HG02981 (cell line): ENCODE results near the gene ELF2.
"Not testable (repeated sequence)": the region's sequence is repeated elsewhere in the genome, so short reads cannot be mapped to it uniquely, and the experiment has no call there.

Source experiments
- ATAC-seq: cut with Tn5 transposase; IDR thresholded peaks from one replicate; pipeline ENCODE4 v1.9.1; 2021; ENCODE audit warnings: mild to moderate bottlenecking, moderate library complexity; ENCODE audit not compliant: unreplicated experiment

The ELF2 gene

DNA sequence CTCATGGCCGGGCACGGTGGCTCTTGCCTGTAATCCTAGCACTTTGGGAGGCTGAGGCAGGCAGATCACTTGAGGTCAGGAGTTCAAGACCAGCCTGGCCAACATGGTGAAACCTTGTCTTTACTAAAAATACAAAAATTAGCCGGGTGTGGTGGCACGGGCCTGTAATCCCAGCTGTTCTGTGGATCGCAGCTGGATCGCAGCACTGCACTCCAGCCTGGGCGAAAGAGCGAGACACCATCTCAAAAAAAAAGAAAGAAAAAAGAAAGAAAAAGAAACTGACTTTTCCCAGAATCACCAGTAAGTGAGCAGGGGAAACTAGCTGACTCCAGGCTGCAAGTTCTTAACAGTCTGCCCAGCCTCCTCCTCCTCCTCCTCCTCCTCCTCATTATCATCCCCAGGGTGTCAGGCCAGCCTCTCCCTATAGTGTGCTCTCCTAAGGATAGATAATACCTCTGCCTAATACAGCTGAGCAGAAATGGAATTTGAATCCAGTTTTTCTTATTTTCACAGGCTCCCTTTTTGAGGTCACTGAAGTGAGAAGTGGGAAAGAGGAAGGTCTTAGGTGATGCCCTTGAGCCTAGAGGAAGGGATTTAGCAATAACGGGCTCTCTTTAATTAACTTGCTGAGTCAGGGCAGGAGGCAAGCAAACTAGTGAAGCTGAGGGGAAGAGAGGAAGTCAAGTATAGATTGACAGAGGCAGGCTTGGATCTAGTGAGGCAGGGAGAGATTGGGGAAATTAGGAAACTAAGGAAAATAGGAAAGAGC is 11.8 kb upstream of the ELF2 start:
- no peak for ATAC-seq

DNA sequence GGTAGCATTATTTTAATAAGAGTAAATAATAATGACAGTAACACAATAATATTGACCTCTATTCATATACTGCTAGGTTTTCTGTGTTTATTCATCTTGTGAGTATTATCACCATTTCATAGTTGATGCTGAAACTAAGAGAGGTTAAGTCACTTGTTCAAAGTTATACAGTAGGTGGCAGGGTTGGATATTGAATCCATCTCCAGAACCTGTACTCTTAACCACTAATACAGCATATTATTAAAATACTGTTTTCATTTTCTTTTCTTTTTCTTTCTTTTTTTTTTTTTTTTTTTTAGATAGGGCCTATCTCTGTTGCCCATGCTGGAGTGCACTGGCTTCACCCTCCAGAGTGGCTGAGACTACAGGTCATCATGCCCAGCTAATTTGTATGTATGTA is 7.1 kb upstream of the ELF2 start:
- peak; percentile 53 for ATAC-seq

DNA sequence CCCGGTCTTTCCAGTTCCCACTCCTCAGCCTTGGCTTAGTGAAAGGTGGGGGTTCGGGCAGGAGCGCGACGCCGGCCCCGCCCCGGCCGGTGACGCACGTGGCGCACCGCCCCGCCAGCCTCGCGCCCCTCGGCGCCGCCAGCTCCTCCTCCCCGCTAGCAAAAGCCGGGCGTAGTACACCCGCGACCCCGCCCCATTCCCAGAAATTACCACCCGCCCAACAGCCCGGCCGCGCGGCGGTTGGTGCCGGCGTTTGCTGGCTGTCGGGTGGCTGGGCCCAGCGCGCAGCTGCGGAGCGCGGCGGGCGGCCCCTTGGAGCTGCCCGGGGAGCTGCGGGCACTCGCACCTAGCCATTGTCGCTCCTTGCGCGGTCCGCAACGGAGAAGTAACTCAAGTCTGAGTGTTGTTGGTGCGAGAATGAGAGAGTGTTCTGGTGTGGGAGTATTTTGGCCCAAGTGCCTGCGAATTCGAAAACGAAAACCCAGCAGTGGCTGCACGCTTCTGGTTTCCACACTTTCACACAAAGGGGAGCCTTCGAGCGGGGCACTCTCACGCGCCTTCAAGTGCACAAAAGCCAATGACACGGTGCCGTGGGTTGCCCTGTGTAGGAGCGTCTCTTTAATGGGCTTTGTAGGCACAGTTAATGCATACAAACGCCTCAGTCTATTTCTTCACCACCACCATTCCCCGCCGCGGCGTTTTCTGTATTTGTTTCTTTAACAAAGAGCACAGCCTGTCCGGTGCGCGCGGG is 1.0 kb upstream of the ELF2 start:
- peak; percentile 60 for ATAC-seq

DNA sequence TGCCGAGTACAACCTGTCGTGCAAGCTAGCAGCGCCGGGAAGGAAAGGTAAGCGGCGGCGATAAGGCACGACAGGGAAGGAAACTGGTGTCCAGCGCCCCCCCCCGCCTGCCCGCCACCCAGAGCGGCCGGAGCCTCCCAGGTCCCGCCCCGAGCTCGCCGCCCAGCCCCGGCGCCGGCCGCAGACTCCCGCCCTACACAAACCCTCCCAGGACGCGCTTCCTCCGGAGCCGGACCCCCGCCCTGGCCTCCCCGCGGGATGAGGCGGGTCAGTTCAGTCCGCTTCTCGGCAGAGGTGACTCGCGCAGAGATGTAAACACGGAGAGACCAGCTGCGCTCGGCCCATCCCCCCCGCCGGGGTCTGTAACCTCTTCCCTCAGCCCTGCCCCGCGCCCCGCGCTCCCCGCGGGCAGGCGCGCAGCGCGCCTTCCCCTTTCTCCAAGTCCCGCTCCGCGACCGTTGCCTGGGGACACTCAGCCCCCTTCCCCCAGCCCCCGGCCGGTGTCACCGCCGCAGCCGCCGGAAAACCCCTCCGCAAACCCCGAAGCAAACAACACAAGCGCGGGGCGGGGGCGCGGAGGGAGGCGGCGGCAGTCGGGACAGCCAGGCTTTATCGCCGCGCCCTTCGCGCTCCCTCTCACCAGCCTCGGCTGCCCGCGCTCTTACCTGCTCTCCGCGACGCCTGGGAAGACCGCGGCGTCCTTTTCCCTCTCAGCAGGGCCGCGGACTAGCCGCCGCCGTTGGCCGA is 543 bp downstream of the ELF2 start:
- peak; percentile 19 for ATAC-seq

DNA sequence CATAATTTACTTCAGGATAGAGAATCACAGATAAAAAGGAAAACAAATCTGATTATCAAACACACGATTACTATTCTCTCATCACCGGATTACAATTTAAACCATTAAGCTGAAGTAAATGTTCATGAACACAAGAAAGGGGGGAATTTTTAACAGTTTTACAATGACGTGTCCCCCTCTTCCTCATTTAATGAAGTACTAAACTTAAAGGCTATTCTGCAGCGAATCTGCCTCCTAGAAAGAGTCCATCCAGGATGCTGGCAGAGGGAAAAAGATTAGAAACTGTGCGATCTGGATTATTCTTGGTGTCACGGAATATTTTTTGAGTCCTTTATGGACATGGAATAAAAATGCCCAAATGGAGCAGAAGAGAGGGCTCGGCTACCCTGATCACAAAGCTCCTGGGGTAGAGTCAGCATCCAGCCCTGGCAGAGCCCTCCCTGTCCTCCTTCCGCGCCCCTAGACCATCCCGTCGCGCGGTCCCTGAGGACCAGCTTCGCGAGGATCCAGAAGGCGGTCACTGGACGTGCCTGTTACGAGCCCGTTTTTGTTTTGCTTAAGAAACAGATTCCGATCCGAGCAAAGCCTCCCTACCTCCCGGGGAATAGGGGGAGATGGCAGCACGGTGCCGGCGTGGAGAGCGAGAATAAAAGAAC is 1.2 kb downstream of the ELF2 start:
- ATAC-seq = no peak

DNA sequence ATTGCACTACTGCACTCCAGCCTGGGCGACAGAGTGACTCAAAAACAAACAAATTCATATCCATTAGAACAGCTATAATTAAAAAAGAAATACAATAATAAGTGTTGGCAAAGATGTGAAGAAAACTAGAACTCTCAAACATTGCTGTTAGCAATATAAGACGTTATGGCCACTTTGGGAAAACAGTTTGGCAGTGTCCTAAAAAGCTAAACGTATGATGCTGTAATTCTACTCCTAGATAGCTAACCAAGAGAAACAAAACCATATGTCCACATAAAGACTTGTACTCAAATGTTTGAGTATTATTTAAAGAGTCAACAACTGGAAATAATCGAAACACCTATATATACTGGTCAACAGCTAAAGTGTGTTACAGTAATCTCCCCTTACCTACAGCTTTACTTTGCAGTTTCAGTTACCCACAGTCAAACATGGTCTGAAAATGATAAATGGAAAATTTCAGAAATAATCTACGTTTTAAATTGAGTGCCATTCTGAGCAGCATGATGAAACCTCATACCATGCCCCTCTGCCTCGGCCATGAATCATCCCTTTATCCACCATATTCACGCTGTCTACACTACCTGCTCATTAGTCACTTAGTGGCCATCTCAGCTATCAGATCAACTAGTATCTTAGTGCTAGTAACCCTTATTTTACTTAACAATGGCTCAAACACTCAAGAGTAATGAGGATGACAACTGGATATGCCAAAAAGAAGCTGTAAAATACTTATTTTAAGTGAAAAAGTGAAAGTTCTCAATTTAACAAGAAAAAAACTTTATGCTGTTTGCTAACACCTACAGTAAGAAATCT is 4.9 kb downstream of the ELF2 start:
- no peak for ATAC-seq

DNA sequence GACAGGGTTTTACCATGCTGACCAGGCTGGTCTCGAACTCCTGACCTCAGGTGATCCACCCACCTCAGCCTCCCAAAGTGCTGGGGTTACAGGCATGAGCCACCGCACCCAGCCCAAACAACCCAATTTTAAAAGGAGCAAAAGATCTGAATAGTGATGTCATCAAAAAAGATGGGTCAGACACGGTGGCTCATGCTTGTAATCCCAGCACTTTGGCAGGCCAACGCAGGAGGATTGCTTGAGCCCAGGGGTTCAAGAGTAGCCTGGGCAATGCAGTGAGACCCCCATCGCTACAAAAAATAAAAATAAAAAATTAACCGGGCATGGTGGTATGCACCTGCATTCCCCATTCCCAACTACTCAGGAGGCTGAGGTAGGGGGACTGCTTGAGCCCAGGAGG is 6.1 kb downstream of the ELF2 start:
- no peak for ATAC-seq

DNA sequence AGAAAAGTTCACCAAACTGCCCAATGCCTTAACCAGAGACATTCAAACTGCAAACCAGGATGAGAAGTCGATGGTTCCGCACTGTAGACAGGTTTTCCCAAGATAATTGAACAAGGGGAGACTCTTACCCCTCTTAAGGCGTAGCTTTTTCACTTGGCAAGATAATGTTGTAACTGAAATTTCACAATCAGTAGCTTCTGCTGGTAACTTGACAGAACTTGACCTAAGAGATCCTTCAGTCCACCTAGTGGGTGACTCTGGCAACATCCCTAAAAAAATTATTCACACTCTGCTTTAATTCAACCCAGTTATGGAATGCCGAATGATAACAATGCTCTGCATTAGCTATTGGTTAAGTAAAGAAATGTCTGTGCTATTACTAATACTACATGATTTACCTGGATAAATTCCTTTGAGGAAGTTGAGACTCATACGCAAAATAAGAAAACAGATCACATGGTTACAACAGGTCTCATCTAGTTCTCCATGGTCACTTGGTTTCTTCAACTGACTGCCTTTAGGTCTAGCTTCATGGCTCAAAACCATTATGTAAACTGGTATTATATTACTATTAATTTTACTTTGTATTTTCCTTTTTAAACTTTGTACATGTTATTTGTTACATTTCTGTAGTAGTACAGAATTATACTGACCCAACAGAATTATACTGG is 9.1 kb downstream of the ELF2 start:
- no peak for ATAC-seq

DNA sequence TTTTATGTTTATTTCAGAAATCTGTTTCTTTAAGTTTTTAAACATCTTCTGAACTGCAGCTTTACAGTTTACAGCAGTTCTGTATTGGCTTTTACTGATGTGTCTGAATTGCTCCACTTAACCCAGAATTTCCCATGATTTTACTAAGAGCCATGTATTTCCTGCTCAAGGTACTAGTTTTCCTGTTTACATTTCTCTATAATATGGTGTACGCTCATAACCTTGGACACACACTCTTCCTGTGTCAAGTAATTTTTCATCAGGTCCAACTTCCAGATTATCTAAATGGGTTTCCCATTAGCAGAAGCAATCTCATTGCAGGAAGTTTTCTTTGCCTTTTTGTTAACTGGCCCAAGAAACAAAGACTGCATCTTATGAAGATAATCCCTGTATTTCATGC is 12.3 kb downstream of the ELF2 start:
- ATAC-seq = no peak

DNA sequence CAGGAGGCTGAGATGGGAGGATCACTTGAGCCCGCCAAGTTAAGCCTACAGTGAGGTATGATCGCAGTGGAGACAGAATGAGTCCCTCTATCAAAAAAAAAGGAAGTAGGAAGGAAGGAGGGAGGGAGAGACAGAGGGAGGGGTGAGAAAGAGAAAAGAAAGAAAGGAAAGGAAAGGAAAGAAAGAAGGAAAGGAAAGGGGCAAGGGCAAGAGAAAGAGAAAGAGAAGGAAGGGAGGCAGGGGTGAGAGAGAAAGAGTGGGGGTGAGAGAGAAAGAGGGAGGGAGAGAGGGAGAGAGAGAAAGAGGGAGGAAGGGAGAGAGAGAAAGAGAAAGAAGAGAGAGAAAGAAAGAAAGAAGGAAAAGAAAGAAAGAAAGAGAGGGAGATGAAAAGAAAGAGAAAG is 13.2 kb downstream of the ELF2 start:
- no peak for ATAC-seq

DNA sequence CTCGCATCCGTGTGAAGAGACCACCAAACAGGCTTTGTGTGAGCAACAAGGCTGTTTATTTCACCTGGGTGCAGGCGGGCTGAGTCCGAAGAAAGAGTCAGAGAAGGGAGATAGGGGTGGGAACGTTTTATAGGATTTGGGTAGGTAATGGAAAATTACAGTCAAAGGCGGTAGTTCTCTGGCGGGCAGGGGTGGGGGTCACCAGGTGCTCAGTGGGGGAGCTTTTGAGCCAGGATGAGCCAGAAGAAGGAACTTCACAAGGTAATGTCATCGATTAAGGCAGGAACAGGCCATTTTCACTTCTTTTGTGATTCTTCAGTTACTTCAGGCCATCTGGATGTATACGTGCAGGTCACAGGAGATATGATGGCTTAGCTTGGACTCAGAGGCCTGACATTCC is 19.0 kb downstream of the ELF2 start:
- not testable (repeated sequence) for ATAC-seq

DNA sequence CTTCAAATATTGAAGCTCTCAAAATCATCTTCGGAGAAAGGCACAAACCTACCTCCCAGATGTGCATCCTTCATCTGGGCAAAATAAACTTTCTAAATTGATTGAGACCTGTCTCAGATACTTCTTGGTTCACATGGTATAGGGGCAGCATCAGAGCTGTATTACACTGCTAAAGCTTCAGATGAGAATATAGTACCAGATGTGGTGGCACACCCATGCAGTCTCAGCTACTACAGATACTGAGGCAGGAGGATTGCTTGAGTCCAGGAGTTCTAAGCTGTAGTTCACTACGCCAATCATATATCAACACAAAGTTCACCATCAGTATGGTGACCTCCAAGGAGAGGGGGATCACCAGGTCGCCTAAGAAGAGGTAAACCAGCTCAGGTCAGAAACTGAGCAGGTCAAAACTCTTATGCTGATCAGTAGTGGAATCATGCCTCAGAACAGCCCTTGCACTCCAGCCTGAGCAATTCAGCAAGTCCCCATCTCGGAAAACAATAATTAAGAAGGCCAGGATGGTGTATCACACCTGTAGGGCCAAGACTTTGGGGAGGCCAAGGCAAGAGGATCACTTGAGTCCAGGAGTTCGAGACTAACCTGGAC is 22.0 kb downstream of the ELF2 start:
- no peak for ATAC-seq

DNA sequence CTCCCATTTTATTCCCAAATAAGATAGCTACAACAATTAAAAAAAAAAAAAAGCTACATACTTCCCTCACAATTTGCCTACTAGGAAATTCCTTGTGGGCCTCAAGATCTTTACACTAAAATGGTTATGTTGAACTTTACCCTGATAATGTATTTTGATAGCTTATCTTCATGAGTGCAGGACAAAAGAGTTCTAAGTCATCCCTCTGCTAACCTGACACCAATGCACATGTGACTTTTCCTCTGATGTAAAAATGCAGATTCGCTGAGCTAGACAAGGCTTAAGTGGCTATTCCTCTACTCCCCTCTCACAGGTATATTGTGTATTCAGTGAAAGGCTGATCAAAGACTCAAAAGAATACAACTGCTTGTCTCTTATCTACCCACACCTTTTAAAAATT is 22.5 kb downstream of the ELF2 start:
- ATAC-seq = no peak

DNA sequence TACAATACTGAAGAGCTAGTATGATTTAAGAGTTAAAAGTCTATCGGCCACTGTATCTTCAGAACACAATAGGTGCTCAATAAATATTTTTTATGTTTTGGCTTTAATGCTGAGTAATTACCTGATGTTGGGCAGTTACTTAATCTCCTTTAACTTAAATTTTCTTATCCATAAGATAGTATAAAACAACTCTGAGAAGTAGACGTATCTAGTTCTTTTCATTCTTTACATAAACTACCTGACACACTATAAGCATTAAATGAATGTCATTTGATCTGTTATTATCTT is 22.9 kb downstream of the ELF2 start:
- ATAC-seq = no peak

DNA sequence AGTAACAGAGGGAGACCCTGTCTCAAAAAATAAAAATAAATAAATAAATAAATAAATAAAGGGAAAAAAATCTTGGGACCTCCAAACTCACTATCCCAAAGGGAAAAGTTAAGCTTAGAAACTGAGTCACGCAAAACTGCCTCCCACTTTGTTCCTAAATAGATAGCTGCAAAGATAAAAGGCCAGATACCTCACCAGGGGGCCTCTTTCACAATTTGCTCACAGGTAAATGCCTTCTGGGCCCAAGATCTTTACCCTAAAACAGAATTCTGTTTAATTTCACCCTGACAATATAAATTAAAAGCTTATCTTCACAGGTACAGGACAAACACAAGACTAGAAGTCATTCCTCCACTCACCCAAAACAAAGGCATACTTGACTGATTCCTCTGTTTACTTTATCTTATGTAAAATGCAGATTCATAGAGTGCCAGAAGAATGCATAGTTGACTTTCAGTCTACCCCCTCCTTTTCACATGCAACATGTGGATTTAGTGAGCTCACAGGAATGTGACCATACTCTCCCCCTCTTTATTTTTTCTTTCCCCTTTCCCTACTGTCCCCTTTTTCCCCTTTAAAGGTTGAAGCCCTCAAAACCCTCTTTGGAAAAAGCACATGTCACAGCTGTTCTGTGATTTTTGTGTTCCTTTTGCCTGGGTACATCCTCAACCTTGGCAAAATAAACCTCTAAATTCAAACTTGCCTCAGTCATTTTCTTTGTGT is 23.4 kb downstream of the ELF2 start:
- no peak for ATAC-seq

DNA sequence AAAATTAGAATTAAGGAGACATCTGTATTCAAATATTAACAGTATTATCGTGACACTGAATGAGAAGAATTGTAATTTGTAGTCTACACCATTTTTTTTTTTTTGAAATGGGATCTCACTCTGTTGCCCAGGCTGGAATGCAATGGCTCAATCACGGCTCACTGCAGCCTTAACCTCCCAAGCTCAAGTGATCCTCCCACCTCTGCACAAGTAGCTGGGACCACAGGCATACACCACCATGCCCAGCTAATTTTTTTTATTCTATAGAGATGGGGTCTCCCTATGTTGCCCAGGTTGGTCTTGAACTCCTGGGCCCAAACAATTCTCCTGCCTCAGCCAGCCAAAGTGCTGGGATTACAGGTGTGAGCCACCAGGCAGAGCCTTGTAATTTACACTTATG is 24.8 kb downstream of the ELF2 start:
- no peak for ATAC-seq

DNA sequence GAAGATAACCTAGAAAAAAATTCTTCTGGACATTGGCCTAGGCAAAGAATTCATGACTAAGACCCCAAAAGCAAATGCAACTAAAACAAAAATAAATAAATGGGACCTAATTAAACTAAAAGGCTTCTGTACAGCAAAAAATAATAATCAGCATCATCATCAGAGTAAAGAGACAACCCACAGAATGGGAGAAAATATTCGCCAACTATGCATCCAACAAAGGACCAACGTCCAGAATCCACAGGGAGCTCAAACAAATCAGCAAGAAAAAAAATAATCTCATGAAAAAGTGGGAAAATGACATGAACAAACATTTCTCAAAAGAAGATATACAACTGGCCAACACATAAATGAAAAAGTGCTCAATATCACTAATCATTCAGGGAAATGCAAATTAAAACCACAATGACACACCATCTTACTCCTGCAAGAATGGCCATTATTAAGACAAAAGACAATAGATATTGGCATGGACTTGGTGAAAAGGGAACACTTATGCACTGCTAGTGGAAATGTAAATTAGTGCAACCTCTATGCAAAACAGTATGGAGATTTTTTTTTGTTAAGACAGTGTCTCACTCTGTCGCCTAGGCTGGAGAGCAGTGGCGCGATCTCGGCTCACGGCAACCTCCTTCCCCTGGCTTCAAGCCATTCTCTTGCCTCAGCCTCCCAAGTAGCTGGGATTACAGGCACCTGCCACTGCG is 29.9 kb downstream of the ELF2 start:
- no peak for ATAC-seq

DNA sequence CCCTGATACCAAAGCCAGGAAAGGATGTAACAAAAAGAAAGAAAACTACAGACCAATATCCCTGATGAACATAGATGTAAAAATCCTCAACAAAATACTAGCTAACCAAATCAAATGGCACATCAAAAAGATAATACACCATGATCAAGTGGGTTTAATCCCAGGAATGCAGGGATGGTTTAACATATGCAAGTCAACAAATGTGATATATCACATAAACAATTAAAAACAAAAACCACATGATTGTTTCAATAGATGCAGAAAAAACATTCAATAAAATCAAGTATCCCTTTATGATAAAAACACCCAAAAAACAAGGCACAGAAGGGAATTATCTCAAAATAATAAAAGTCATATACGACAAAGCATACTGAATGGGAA is 31.5 kb downstream of the ELF2 start:
- no peak for ATAC-seq
